DOHH2 (cell line): ENCODE results near the gene GPX5.

Experiments
- CTCF ChIP-seq: fragments of 200-600 bp; sonication (generic); IDR thresholded peaks from one replicate; pipeline ENCODE4 v1.5.1; 2014; ENCODE audit warnings: antibody characterized with exemption, mild to moderate bottlenecking, low read depth, low read length; ENCODE audit not compliant: poor library complexity, severe bottlenecking
- EZH2phosphoT487 ChIP-seq: fragments of 200-600 bp; sonication (generic); IDR thresholded peaks from 2 replicates; pipeline ENCODE4 v1.6.1; 2017; ENCODE audit warnings: borderline replicate concordance, mild to moderate bottlenecking, antibody characterized with exemption, low read length, moderate library complexity, mixed read lengths

GRCh38 chr6:28489366-28490204 is 36.1 kb upstream of the GPX5 start:
- TF ChIP-seq EZH2phosphoT487: no peak
- no peak for TF ChIP-seq CTCF
